Central memory CD8-positive, alpha-beta T cell (primary cell): ENCODE results near the gene LPP.
A peak's percentile ranks its signal among the peaks of the same experiment; 100 is the strongest.
"Not testable (repeated sequence)": the region's sequence is repeated elsewhere in the genome, so short reads cannot be mapped to it uniquely, and the experiment has no call there.

Source experiments
- ATAC-seq: fragments of 150-1000 bp; cut with Tn5 transposase; replicated peaks from 2 replicates; pipeline ENCODE4 v1.10.0; 2022; ENCODE audit warnings: mild to moderate bottlenecking, moderate FRiP score, moderate number of reproducible peaks; ENCODE audit not compliant: poor library complexity, severe bottlenecking; ENCODE audit errors: extremely low read depth
- DNase-seq, 2 donors: peaks; one replicate each; pipeline ENCODE4 v3.0.0; 2021; ENCODE audit warnings: low spot score in 2 of 2
- H3K27ac Mint-ChIP-seq: one replicate; pipeline ENCODE4 v1.8.0; 2022; ENCODE audit warnings: low read depth, mild to moderate bottlenecking, moderate library complexity, mixed read lengths
- H3K27me3 Mint-ChIP-seq: one replicate; pipeline ENCODE4 v1.8.0; 2022; ENCODE audit warnings: mixed read lengths
- H3K36me3 Mint-ChIP-seq: one replicate; pipeline ENCODE4 v1.8.0; 2022; ENCODE audit warnings: mild to moderate bottlenecking, moderate library complexity, mixed read lengths; ENCODE audit not compliant: insufficient read depth
- H3K4me1 Mint-ChIP-seq: one replicate; pipeline ENCODE4 v1.8.0; 2022; ENCODE audit warnings: mixed read lengths
- H3K4me3 Mint-ChIP-seq: one replicate; pipeline ENCODE4 v1.8.0; 2022; ENCODE audit warnings: mild to moderate bottlenecking, moderate library complexity, mixed read lengths
- H3K9me3 Mint-ChIP-seq: one replicate; pipeline ENCODE4 v1.8.0; 2022; ENCODE audit warnings: mixed read lengths

LPP gene

DNA sequence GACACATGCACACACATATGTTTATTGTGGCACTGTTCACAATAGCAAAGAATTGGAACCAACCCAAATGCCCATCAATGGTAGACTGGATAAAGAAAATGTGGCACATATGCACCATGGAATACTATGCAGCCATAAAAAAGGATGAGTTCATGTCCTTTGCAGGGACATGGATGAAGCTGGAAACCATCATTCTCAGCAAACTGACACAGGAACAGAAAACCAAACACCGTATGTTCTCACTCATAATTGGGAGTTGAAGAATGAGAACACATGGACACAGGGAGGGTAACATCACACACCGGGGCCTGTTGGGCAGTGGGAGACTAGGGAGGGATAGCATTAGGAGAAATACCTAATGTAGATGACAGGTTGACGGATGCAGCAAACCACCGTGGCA is 291.2 kb downstream of the LPP start:
- peak overlapping the region; percentile 20 for H3K4me3 Mint-ChIP-seq
- not testable (repeated sequence) for H3K9me3 Mint-ChIP-seq, ATAC-seq, H3K36me3 Mint-ChIP-seq, H3K27ac Mint-ChIP-seq, DNase-seq, H3K27me3 Mint-ChIP-seq
- peaks cover 57% of the 10 kb centered on the region for H3K4me1 Mint-ChIP-seq

DNA sequence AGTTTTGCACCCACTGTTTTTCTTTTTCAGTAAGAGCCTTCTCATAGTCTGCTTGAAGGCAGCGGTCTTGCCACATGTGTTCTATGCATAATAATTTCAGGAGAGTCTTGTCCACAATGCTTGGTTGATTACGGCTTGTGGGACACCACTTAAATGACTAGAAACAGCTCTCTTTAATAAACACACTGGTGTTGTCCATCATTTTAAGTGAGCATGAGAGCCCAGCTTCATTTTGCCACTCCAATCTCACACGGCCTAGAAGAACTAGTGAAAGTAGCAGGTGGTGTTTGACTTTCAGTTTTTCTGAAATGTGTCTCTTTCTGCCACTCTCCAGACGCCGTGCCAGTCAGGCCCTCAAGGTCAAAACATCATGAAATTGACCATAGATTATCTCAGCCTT is 292.1 kb downstream of the LPP start:
- H3K4me3 Mint-ChIP-seq = peak overlapping the region; percentile 62
- H3K9me3 Mint-ChIP-seq = no peaks in the 10 kb centered on the region
- no peak for ATAC-seq
- peak overlapping the region; percentile 87 for H3K27ac Mint-ChIP-seq
- H3K36me3 Mint-ChIP-seq = peaks cover 2% of the 10 kb centered on the region
- H3K27me3 Mint-ChIP-seq = no peaks in the 10 kb centered on the region
- DNase-seq = no peak
- H3K4me1 Mint-ChIP-seq = peaks cover 48% of the 10 kb centered on the region

DNA sequence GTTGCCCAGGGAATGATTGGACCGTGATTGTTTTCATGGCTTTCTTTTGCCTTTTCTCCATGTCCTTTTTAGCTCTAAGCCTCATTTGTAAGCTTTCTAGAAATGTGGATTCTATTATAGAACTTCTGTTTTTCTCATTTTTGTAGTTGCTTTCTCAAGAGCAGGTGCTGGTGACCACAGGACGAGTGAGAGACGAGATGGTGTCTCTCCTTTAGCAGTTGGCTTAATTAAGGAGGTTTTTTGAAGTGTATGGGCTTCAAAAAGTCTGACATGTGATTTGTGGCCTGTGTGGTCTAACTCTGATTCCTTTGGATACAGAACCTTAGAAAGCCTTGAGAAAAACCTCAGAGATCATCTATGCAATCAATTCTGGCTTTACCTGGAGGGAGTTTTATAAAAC is 292.8 kb downstream of the LPP start:
- Mint-ChIP-seq H3K27ac (peak overlapping the region; percentile 87), H3K27me3 (no peaks in the 10 kb centered on the region), H3K9me3 (no peaks in the 10 kb centered on the region), H3K4me3 (peak overlapping the region; percentile 62), H3K4me1 (peaks cover 45% of the 10 kb centered on the region), H3K36me3 (peaks cover 2% of the 10 kb centered on the region)
- ATAC-seq (peak; percentile 57), DNase-seq (no peak)

DNA sequence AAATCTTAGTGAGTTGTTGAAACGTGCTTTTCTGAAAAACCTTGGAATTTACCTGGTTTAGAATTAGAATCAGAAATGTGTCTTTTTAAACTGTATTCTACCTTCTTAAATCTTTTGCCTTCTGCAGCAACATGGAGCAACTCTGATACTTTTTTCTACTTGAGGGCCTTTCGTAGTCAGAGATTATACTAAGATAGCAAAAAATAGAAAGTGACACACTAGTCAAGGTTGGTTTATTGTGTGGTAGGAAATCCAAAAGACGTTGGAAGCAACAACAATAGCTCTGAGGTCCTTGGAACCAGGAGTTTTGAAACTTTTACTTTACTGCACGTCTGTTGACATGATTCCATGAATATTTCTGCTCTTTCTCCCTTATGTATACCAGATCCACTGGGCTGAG is 294.9 kb downstream of the LPP start:
- H3K4me1 Mint-ChIP-seq = peaks cover 39% of the 10 kb centered on the region
- H3K36me3 Mint-ChIP-seq = no peaks in the 10 kb centered on the region
- H3K27me3 Mint-ChIP-seq = no peaks in the 10 kb centered on the region
- ATAC-seq = no peak
- H3K9me3 Mint-ChIP-seq = no peaks in the 10 kb centered on the region
- H3K27ac Mint-ChIP-seq = no peak overlapping the region
- no peak overlapping the region for H3K4me3 Mint-ChIP-seq
- DNase-seq = no peak

DNA sequence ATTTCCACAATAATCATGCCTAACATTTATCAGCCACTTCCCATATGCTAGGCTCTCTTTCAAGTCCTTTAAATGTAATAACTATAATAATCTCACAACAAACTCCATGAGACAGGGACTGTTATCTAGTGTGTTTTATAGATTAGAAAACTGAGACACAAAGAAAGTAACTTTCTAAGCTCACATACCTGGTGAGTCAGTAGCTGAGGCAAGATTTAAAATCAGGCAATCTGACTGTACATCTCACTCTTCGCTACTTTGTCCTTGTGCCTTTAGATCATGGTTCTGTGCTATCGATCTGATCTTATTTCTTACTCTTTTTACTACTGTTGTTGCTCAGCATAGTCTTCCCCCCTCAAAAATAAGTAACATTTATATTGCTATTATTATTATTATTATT is 295.5 kb downstream of the LPP start:
- DNase-seq = no peak
- Mint-ChIP-seq H3K4me3 (no peak overlapping the region), H3K9me3 (no peaks in the 10 kb centered on the region), H3K27ac (no peak overlapping the region), H3K36me3 (no peaks in the 10 kb centered on the region), H3K27me3 (no peaks in the 10 kb centered on the region), H3K4me1 (peaks cover 36% of the 10 kb centered on the region)
- ATAC-seq = no peak

DNA sequence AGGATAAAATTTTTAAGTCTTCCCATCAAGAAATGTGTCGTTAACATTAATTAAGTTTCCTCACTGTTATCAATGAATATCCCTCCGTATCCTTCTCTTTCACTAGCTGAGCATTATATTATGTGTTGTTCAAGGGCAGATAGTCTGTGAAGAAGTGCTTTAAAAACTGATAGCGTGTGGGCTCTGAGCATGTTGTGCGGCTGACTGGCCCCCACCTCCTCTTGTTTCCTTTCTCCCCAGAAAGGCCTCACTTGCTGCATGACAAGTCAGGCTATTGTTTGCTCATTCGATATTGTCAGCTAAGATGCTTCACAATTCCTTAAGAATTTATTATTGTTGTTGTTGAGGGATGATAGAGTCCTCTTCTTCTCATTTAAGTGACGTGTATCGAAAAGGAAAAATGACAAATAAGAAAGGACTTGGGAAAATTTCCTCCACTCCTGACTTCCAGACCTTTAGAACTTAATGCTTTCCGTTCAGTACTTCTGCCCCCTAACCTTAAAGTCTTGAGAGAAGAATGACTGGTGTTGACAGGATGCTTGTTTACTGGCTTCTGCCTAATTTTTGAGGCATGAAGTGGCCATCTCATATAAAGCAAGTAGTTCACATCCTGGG is 298.3 kb downstream of the LPP start:
- Mint-ChIP-seq H3K27me3 (no peaks in the 10 kb centered on the region), H3K36me3 (no peaks in the 10 kb centered on the region), H3K4me3 (no peak overlapping the region), H3K9me3 (no peaks in the 10 kb centered on the region), H3K4me1 (peaks cover 13% of the 10 kb centered on the region), H3K27ac (no peak overlapping the region)
- ATAC-seq = no peak
- DNase-seq = no peak

DNA sequence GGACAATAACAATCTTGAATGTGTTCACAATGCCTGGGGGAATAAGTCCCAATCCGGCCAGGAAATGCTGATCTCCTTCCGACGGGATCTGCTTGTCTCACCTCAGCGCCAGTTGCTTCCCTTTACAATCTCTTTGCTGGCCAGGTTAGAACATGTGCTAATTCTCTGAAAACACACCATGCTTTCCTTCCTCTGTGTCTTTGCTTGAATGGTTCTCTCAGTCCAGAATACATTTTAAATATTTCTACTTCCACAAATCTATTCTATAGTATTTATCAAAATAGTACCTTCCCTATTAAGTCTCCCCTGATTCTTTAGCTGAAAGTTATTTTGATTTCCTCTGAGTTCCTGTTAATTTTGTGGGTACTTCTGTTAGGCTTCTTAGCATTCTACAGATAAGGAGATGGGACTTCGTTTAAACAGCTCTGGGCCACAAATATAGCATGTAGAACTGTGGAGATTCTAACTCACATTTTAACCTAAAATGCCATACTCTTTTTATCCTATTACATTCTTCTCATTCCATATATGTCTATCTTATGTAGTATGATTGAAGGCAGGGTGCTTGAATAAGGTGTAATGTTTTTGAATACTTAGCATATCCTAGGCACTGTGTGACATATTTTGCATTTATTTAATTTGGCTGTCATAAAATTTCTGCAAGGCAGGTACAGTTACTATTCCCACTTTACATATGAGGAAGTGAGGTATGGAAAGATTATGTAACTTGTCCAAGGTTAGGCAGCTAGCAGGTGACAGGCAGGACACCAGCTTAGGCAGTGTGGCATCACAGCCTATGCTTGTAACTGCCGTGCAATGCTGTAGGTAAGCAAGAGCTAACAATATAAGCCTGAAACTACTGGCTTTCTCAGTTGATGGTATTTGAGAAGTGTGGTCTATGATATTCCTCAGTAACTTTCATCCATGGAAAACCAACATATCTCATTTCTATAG is 299.8 kb downstream of the LPP start:
- peaks cover 13% of the 10 kb centered on the region for H3K4me1 Mint-ChIP-seq
- H3K27ac Mint-ChIP-seq = peak overlapping the region; percentile 17
- ATAC-seq (no peak), DNase-seq (no peak)
- no peaks in the 10 kb centered on the region for H3K36me3 Mint-ChIP-seq
- H3K9me3 Mint-ChIP-seq = no peaks in the 10 kb centered on the region
- no peak overlapping the region for H3K4me3 Mint-ChIP-seq
- H3K27me3 Mint-ChIP-seq = no peaks in the 10 kb centered on the region

DNA sequence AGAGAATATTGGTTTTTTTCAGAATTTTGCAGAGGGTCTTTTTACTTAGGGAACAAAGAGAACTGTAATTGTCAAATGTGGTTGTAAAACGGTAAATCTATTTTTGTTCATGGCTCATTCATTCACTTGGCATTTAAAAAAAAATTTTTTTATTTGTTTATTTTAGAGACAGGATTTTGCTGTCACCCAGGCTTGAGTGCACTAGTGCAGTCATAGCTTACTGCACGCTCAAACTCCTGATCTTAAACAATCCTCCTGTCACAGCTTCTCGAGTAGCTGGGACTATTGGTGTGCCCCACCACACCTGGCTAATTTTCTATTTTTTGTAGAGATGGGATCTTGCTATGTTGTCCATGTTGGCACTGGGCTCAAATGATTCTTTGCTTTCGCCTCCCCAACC is 301.8 kb downstream of the LPP start:
- Mint-ChIP-seq H3K9me3 (no peaks in the 10 kb centered on the region), H3K4me1 (peaks cover 16% of the 10 kb centered on the region), H3K27me3 (no peaks in the 10 kb centered on the region), H3K4me3 (no peak overlapping the region), H3K27ac (no peak overlapping the region), H3K36me3 (peaks cover 1% of the 10 kb centered on the region)
- ATAC-seq (no peak), DNase-seq (no peak)

DNA sequence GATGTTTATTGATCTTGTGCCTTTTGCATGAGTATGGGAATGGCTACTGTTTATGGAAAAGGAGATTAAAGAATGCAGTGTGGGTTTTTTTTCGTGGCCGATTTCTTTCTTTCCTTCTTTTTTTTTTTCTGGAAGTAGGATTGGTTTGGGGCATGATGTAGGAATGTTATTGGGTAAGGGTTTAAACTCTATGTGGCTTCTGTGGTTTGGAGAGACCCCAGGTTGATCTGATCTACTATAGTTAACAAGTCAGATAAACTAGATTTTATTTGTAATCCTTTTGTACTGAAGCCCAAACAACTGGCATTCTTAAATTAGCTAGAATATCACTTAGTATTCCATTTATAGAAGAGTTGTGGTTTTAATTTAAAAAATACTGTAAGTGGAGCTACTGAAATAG is 304.8 kb downstream of the LPP start:
- DNase-seq (no peak), ATAC-seq (no peak)
- no peak overlapping the region for H3K27ac Mint-ChIP-seq
- H3K4me1 Mint-ChIP-seq = peaks cover 11% of the 10 kb centered on the region
- H3K9me3 Mint-ChIP-seq = no peaks in the 10 kb centered on the region
- peaks cover 1% of the 10 kb centered on the region for H3K36me3 Mint-ChIP-seq
- no peak overlapping the region for H3K4me3 Mint-ChIP-seq
- no peaks in the 10 kb centered on the region for H3K27me3 Mint-ChIP-seq

DNA sequence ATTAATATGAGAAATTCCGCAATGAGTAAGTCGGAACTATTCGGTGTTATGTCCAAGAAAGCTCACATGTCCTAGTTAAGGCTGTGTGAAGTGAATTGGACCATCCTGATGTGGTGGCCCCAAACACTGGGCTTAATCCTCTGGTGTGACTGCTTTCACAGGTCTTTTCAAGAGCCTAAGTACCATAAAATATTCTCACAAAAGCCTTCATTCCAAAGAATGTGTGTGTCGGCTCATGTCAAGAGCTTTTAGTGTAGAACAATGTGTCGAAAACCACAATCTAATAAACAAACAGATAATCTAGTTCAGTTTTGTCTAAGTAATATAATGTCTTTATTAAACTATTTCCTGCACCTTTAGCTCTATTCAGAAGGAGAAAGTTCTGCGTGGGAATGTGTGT is 311.4 kb downstream of the LPP start:
- H3K9me3 Mint-ChIP-seq = no peaks in the 10 kb centered on the region
- ATAC-seq = no peak
- H3K36me3 Mint-ChIP-seq = peaks cover 1% of the 10 kb centered on the region
- no peak for DNase-seq
- H3K27me3 Mint-ChIP-seq = no peaks in the 10 kb centered on the region
- H3K4me1 Mint-ChIP-seq = peaks cover 11% of the 10 kb centered on the region
- no peak overlapping the region for H3K4me3 Mint-ChIP-seq
- H3K27ac Mint-ChIP-seq = no peak overlapping the region

DNA sequence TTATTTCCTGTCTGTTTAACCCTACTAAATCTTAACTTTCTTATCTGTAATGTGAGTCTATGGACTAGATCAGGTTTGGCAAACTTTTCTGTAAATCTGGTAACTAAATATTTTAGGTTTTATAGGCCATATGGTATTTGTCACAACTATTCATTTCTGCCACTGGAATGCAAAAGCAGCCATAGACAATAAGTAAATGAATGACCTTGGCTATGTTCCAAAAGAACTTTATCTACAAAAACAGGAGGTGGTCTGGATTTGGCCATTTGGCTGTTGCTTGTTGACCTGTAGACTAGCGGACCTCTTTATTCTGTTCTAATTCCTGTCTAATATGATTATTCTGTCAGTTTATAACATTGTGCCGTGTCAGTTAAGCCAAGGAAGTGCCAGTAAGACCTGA is 314.2 kb downstream of the LPP start:
- H3K4me3 Mint-ChIP-seq = no peak overlapping the region
- ATAC-seq = no peak
- no peak for DNase-seq

DNA sequence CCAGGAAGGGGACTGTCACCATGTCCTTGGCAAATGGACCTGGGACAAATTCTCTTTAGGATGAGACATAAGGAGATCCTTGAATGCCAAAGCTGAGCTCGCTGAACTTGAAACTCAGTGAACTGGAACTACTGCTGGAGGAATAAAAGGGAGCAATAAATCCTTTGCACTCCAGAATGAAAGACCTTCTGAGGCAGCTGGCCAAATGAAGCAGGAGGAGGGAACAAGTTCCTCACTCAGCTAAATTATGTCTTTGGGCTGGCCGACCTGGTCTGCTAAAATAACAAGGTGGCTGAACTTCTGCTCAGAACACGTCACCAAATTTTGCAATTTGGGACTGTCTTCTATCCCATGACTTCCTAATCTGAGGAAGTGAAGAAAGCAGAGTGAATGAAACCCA is 314.7 kb downstream of the LPP start:
- no peaks in the 10 kb centered on the region for H3K9me3 Mint-ChIP-seq
- ATAC-seq (no peak), DNase-seq (no peak)
- no peak overlapping the region for H3K4me3 Mint-ChIP-seq
- H3K36me3 Mint-ChIP-seq = peaks cover 1% of the 10 kb centered on the region
- peaks cover 6% of the 10 kb centered on the region for H3K4me1 Mint-ChIP-seq
- H3K27me3 Mint-ChIP-seq = no peaks in the 10 kb centered on the region
- no peak overlapping the region for H3K27ac Mint-ChIP-seq

More for the DNA sequence above, 314.2 kb downstream of the LPP start:
- H3K27me3 Mint-ChIP-seq = no peaks in the 10 kb centered on the region
- no peaks in the 10 kb centered on the region for H3K9me3 Mint-ChIP-seq
- no peak overlapping the region for H3K27ac Mint-ChIP-seq
- peaks cover 7% of the 10 kb centered on the region for H3K4me1 Mint-ChIP-seq
- peaks cover 1% of the 10 kb centered on the region for H3K36me3 Mint-ChIP-seq

DNA sequence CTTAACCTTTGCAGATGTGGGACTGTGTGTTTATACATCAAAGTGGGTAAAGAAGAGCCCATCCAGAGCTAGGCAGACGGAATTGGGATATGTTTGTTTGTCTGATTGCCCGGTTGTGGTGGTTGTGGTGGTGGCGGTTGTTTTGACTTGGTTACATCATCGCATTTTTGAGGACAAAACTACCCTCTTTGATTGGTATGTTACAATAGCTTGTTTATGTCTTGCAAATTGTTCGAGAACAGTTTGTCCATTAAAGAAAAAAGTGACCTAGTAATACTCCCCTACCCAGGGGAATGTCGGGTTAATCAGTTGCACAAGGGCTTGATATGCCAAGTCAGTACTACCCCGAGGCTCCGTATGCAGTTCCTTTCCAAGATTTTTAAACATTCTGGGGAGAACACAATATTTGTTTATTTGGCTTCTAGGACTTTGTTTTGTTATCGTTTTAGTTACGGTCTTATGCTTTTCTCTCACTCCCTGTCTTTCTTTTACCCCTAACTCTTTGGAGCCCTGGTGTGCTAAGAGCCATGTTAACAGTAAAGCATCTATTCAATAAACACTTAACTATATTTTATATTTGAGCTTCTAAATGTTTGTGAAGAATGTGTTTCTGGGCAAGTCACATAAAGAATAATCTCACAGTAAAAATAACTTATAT is 315.4 kb downstream of the LPP start:
- no peak overlapping the region for H3K27ac Mint-ChIP-seq
- DNase-seq = no peak
- ATAC-seq = no peak
- peaks cover 1% of the 10 kb centered on the region for H3K36me3 Mint-ChIP-seq
- peaks cover 6% of the 10 kb centered on the region for H3K4me1 Mint-ChIP-seq
- no peaks in the 10 kb centered on the region for H3K9me3 Mint-ChIP-seq
- no peaks in the 10 kb centered on the region for H3K27me3 Mint-ChIP-seq
- no peak overlapping the region for H3K4me3 Mint-ChIP-seq
